ENCODE data around the gene PDE7B.

GRCh38 chr6:136077834-136078576 is 226.5 kb downstream of the PDE7B start:
- TF ChIP-seq, protein P1, sequence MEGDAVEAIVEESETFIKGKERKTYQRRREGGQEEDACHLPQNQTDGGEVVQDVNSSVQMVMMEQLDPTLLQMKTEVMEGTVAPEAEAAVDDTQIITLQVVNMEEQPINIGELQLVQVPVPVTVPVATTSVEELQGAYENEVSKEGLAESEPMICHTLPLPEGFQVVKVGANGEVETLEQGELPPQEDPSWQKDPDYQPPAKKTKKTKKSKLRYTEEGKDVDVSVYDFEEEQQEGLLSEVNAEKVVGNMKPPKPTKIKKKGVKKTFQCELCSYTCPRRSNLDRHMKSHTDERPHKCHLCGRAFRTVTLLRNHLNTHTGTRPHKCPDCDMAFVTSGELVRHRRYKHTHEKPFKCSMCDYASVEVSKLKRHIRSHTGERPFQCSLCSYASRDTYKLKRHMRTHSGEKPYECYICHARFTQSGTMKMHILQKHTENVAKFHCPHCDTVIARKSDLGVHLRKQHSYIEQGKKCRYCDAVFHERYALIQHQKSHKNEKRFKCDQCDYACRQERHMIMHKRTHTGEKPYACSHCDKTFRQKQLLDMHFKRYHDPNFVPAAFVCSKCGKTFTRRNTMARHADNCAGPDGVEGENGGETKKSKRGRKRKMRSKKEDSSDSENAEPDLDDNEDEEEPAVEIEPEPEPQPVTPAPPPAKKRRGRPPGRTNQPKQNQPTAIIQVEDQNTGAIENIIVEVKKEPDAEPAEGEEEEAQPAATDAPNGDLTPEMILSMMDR (IDR thresholded peaks at IDR 0.05), result no peak
- TF ChIP-seq POLR2A (IDR thresholded peaks at IDR 0.05), result no peak

All from thyroid gland (tissue), 4 donors.